Thymus (tissue), 11 donors: ENCODE data around the gene PPARD. TPM values are rescaled to one million over a fixed set of nuclear protein-coding genes. Genes with fewer than 3 reads are reported as not detected.

Experiments used
- DNase-seq, 9 donors: peaks; one replicate each; pipeline ENCODE4 v3.0.0-alpha.2; 2013; ENCODE audit warnings: low spot score in 9 of 9, low read depth in 6 of 9, missing footprints in 1 of 9
- H3K27ac ChIP-seq, 2 donors: one replicate each; pipeline ENCODE4 v1.5.1; 2013; ENCODE audit warnings: control low read depth in 1 of 2, low read depth in 1 of 2, low read length in 1 of 2, mild to moderate bottlenecking in 1 of 2, moderate library complexity in 1 of 2
- H3K27me3 ChIP-seq, 2 donors: one replicate each; pipeline ENCODE4 v1.5.1; 2013; ENCODE audit warnings: low read length in 1 of 2; ENCODE audit not compliant: control insufficient read depth in 2 of 2, insufficient read depth in 1 of 2
- H3K36me3 ChIP-seq, 2 donors: one replicate each; pipeline ENCODE4 v1.5.1; 2013; ENCODE audit warnings: low read length in 1 of 2, mild to moderate bottlenecking in 1 of 2, moderate library complexity in 1 of 2; ENCODE audit not compliant: control insufficient read depth in 2 of 2, insufficient read depth in 2 of 2
- H3K4me1 ChIP-seq, 2 donors: one replicate each; pipeline ENCODE4 v1.5.1; 2013; ENCODE audit warnings: low read length in 2 of 2; ENCODE audit not compliant: control insufficient read depth in 2 of 2, insufficient read depth in 2 of 2
- H3K4me3 ChIP-seq, 2 donors: one replicate each; pipeline ENCODE4 v1.5.1; 2013; ENCODE audit warnings: low read length in 2 of 2, control low read depth in 1 of 2, mild to moderate bottlenecking in 1 of 2
- H3K9me3 ChIP-seq, 2 donors: one replicate each; pipeline ENCODE4 v1.5.1; 2013; ENCODE audit warnings: low read length in 1 of 2, mild to moderate bottlenecking in 1 of 2; ENCODE audit not compliant: control insufficient read depth in 2 of 2, insufficient read depth in 1 of 2
- WGBS: extraction: QIAGEN DNeasy Blood & Tissue Kit; methylation state at CpG from one replicate; pipeline ENCODE4 v1.1.7; 2013; 5-methylcytosine and 5-hydroxymethylcytosine counted together
- polyA plus RNA-seq: library from polyadenylated mRNA; stranded (reverse); fragments of 200-250 nt; gene quantifications from one replicate; pipeline ENCODE4 v1.2.3, GENCODE V29; 2013
- total RNA-seq: library from RNA; stranded (reverse); fragments of 120-200 nt; gene quantifications from one replicate; pipeline ENCODE4 v1.2.4, GENCODE V29; 2013
- donor health status: healthy.

The PPARD gene
- total and polyA plus RNA-seq, 2 donors, result 2.3 to 15.8 TPM

- Histone ChIP-seq H3K9me3 (no peaks in the 10 kb centered on the region), H3K36me3 (peaks cover 0 to 11% of the 10 kb centered on the region in 2 donors), H3K27me3 (no peaks in the 10 kb centered on the region)
Observed at GRCh38 chr6:35457907-35458306, 115.5 kb downstream of the PPARD start.

GRCh38 chr6:35461270-35461669 lies 118.9 kb downstream of the PPARD start:
- Histone ChIP-seq H3K4me3 (no peak overlapping the region), H3K9me3 (no peaks in the 10 kb centered on the region), H3K27me3 (no peaks in the 10 kb centered on the region), H3K4me1 (no peaks in the 10 kb centered on the region), H3K27ac (no peak overlapping the region), H3K36me3 (peaks cover 2 to 11% of the 10 kb centered on the region in 2 donors)
- DNase-seq, result no peak
- WGBS, result 85% methylated on average over 3 of the region's 3 CpGs

More at GRCh38 chr6:35457907-35458306, 115.5 kb downstream of the PPARD start:
- DNase-seq, result no peak
- Histone ChIP-seq H3K27ac (no peak overlapping the region), H3K4me1 (peaks cover 0 to 7% of the 10 kb centered on the region in 2 donors), H3K4me3 (no peak overlapping the region)
- 95% methylated on average over 4 of the region's 4 CpGs for WGBS

- H3K27ac ChIP-seq, result no peak overlapping the region
- peaks cover 0 to 3% of the 10 kb centered on the region in 2 donors for H3K9me3 ChIP-seq
- WGBS, result 97% methylated on average over 4 of the region's 4 CpGs
- no peaks in the 10 kb centered on the region for H3K27me3 ChIP-seq
- no peak for DNase-seq
- no peak overlapping the region for H3K4me3 ChIP-seq
- peaks cover 0 to 7% of the 10 kb centered on the region in 2 donors for H3K4me1 ChIP-seq
- H3K36me3 ChIP-seq, result peaks cover 4 to 5% of the 10 kb centered on the region in 2 donors
Observed at GRCh38 chr6:35463292-35463691, 120.9 kb downstream of the PPARD start.

- Histone ChIP-seq H3K36me3 (peaks cover 16 to 19% of the 10 kb centered on the region in 2 donors), H3K27me3 (no peaks in the 10 kb centered on the region), H3K27ac (no peak overlapping the region), H3K4me3 (no peak overlapping the region), H3K9me3 (peaks cover 0 to 3% of the 10 kb centered on the region in 2 donors), H3K4me1 (peaks cover 9 to 23% of the 10 kb centered on the region in 2 donors)
- WGBS, result 100% methylated on average over 1 of the region's 1 CpG
- no peak for DNase-seq
Observed at GRCh38 chr6:35465646-35466045, 123.3 kb downstream of the PPARD start.

GRCh38 chr6:35468181-35468979 lies 126.0 kb downstream of the PPARD start, which contains the start of gene RPL10A:
RPL10A (plus strand) TSS chr6:35468401; CDS start chr6:35468435, 34 bp downstream.
- DNase-seq, result peak; percentile 94 to 99 (median 98)
- Histone ChIP-seq H3K27me3 (no peaks in the 10 kb centered on the region), H3K4me3 (peak within 1 kb of the TSS; percentile 71 to 89), H3K4me1 (peaks cover 9 to 27% of the 10 kb centered on the region in 2 donors), H3K36me3 (peaks cover 34 to 46% of the 10 kb centered on the region in 2 donors), H3K9me3 (peaks cover 0 to 3% of the 10 kb centered on the region in 2 donors), H3K27ac (peak within 1 kb of the TSS; percentile 91 to 94)
- under 1% methylated on average over 86 of the region's 86 CpGs for WGBS

GRCh38 chr6:35468980-35469750 lies 126.8 kb downstream of the PPARD start:
- peak in 2 of 9 donors; percentile 39 to 46 for DNase-seq

GRCh38 chr6:35469751-35470662 lies 127.6 kb downstream of the PPARD start:
- DNase-seq, result no peak
- peaks cover 0 to 3% of the 10 kb centered on the region in 2 donors for H3K9me3 ChIP-seq
- peak overlapping the region; percentile 71 to 89 for H3K4me3 ChIP-seq
- peaks cover 9 to 27% of the 10 kb centered on the region in 2 donors for H3K4me1 ChIP-seq
- H3K27ac ChIP-seq, result peak overlapping the region in 1 of 2 donors; percentile 32
- WGBS, result 74% methylated on average over 18 of the region's 18 CpGs
- no peaks in the 10 kb centered on the region for H3K27me3 ChIP-seq
- peaks cover 44 to 54% of the 10 kb centered on the region in 2 donors for H3K36me3 ChIP-seq

More at GRCh38 chr6:35468980-35469750, 126.8 kb downstream of the PPARD start:
- Histone ChIP-seq H3K9me3 (peaks cover 0 to 3% of the 10 kb centered on the region in 2 donors), H3K4me1 (peaks cover 9 to 27% of the 10 kb centered on the region in 2 donors), H3K36me3 (peaks cover 39 to 50% of the 10 kb centered on the region in 2 donors), H3K27me3 (no peaks in the 10 kb centered on the region), H3K4me3 (peak overlapping the region; percentile 71 to 89), H3K27ac (peak overlapping the region; percentile 91 to 94)
- WGBS, result 4% methylated on average over 37 of the region's 37 CpGs

- Histone ChIP-seq H3K36me3 (peaks cover 51 to 58% of the 10 kb centered on the region in 2 donors), H3K4me1 (peaks cover 9 to 27% of the 10 kb centered on the region in 2 donors), H3K27ac (no peak overlapping the region), H3K27me3 (no peaks in the 10 kb centered on the region), H3K4me3 (no peak overlapping the region), H3K9me3 (peaks cover 0 to 3% of the 10 kb centered on the region in 2 donors)
- no peak for DNase-seq
- 86% methylated on average over 3 of the region's 3 CpGs for WGBS
Observed at GRCh38 chr6:35470663-35471120, 128.3 kb downstream of the PPARD start.
